HG03135 (cell line): ENCODE results near the gene EPB41L3.
"Not testable (repeated sequence)": the region's sequence is repeated elsewhere in the genome, so short reads cannot be mapped to it uniquely, and the experiment has no call there.

ENCODE experiments used
- ATAC-seq: cut with Tn5 transposase; IDR thresholded peaks from one replicate; pipeline ENCODE4 v1.9.1; 2021; ENCODE audit warnings: mild to moderate bottlenecking, moderate library complexity; ENCODE audit not compliant: unreplicated experiment

The EPB41L3 gene

DNA sequence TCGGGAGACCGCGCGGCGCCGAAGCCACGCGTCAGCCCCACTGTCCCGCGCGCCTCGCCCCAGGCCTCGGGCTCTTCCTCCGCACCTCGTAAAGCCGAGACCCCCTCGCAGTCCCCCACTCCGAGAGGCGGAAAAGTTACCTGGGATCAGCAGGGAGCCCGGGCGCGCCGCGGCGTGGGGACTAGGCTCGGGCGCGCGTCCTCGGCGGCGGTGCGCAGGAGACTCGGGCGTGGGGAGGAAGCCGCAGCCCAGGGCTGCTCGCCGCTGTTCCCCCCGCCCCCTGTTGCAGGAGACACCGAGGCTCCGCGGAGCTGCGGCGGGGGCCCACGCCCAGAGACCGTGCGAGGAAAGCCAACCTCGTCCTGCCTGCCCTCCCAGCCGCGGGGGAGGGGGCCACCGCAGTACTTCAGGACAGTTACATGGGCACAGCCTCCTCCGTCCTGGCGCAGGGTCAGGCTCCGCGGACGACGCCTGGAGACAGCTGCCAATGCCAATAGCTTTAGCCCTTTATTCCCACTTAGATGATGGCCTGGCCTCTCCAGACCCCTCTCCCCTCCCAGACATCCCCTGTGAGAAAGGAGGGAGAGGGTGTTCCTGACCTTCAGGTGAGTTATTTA, at the start of gene EPB41L3:
EPB41L3 (minus strand) TSS at position 225 of the 617 bp plus-strand sequence. CDS start 54,814 bp downstream, outside the sequence.
- no peak for ATAC-seq

GRCh38 chr18:5588529-5588928, 44.7 kb upstream of the EPB41L3 start:
- ATAC-seq, result no peak

GRCh38 chr18:5585653-5586052, 41.9 kb upstream of the EPB41L3 start:
- no peak for ATAC-seq

DNA sequence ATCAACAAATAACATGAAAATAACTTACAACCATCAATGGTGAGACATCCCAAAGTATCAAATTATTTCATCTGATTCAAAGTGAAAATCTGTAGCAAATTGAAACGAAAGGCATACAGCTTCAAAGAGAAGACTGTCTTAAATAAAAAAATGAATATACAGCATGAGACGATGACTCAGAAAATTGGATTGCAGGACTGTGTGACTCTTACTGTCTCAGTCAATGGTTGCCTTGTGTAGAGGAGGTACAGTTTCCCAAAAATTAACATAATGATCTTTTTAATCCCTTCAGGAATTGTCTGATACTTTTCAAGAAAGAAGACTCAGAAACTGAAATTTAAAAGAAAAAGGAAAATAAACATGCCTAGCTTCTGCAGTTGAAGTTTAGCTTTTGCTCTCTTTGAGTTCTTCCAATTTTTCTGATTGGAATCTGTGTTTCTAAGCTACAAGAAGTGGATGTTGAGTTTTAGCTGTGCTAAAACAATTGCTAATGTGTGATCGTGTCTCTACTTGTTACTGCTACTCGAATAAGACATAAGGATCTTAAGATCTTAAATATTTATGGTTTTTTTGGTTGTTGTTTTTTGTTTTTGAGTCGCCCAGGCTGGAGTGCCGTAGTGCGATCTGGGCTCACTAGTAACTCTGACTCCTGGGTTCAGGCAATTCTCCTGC, 41.1 kb upstream of the EPB41L3 start:
- no peak for ATAC-seq

DNA sequence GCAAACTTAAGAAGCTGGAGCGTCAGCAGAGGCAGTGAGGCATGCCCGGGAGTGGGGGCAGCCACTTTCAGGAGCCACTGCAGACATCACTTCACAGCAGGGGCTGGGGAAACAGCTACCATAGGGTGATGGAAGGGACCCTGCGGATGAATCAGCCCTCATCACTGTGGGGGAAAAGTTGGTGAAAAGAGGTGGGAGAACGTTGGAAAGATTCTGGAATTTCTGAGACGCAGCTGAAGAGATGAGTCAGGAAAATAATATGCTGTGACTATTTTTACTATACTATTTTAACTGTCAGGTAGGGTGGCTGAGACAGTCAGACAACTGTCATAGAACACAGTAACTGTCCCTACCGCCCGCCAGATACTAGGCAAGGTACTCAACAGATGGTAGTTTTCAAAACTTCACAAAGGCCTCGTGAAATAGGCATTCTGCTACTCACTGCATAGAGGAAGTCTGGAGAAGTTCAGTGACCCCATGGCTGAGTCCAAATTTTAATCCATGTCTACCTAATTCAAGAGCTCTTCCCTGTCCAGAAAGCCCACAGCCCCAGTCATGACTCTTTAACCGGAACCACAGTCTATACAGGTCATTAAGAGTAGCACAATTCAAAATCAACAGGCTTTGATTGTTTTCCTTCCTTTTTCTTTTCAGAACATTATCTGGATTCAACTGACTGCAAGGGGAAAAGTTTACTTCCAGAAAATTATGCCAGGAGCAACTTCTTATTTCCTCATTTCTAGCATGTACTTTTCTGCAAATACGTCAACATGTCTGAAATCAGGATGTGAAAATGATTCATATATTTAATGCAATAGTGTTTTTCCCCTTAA, 39.3 kb upstream of the EPB41L3 start:
- no peak for ATAC-seq

DNA sequence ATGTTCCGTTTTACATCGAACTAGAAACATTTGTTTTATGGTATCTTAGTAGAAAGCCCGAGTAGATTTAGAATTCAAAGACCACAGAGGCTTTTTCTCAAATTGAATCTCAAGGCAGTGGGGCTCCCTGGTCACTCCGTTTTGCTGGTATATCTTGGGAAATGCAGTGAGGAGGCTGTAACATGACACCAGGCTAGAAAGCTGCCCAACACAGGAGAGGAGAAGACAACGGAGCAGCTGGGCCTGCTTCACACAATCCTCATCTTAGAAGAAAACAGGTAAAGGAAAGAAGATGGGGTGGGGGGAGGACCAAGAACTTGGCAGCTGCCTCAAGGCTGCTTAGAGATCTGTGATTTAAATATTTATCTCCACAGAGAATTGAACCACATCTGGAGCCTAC, 38.3 kb upstream of the EPB41L3 start:
- ATAC-seq, result no peak

GRCh38 chr18:5574843-5575242, 31.0 kb upstream of the EPB41L3 start:
- ATAC-seq, result no peak

DNA sequence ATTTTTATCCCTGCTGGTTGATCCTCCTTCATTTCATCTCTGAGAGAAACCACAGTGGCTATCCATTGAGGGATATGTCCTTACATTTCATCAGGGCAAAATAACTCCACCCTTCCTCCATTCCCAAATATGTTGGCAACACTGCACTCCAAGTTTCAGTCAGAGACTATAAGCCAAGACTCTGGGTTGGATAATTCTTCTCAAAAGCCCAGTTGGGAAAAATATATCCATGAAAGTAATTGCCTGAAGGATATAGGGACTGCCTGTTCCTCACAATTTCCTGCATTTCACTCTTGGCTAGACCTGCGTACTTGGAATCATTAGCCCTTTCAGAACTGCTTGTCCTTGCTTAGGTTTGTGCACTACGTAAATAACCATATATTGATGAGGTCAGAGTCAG, 27.9 kb upstream of the EPB41L3 start:
- no peak for ATAC-seq

DNA sequence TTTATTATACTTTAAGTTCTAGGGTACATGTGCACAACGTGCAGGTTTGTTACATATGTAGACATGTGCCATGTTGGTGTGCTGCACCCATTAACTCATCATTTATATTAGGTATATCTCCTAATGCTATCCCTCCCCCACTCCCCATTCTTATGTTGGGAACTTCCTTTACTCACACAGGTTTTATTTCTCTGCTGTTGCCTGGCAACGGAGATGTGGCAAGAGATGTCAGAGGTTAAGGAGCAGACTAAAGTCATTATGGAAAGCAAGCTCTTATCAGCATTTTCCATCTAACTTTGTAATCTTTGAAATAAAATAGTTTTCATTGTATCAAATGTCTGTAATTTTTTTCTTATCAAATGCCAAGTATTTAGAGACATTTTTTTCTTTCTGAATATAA, 26.8 kb upstream of the EPB41L3 start:
- ATAC-seq, result not testable (repeated sequence)

- no peak for ATAC-seq
Measured at GRCh38 chr18:5568416-5568815, 24.6 kb upstream of the EPB41L3 start.

- ATAC-seq, result no peak
Measured at GRCh38 chr18:5558851-5559250, 15.1 kb upstream of the EPB41L3 start.

- no peak for ATAC-seq
Measured at GRCh38 chr18:5556310-5556974, 12.6 kb upstream of the EPB41L3 start.

- no peak for ATAC-seq
Measured at GRCh38 chr18:5554629-5555028, 10.8 kb upstream of the EPB41L3 start.

DNA sequence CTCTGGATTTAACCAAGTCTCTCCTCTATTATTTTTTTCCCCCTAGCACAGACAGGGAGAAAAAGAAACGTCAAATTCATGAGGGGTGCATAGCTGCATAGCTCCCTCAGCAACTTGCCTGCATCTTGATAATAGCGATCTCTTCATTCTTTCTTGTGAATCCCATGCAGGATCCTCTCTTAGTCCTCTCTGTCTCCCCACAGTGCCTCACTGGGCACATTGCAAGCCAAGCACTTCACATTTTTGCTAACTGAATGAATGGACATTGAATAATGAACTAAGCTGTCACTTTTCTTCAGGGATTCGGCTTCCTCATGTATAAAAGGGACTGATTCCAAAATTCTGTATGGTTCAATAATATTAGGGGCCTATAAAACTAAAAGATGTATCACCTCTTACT, 2.9 kb upstream of the EPB41L3 start:
- ATAC-seq, result no peak

GRCh38 chr18:5543036-5543680, 639 bp downstream of the EPB41L3 start:
- ATAC-seq, result no peak

- no peak for ATAC-seq
Measured at GRCh38 chr18:5542515-5543035, 1.2 kb downstream of the EPB41L3 start.

- ATAC-seq, result no peak
Measured at GRCh38 chr18:5541644-5542043, 2.2 kb downstream of the EPB41L3 start.

DNA sequence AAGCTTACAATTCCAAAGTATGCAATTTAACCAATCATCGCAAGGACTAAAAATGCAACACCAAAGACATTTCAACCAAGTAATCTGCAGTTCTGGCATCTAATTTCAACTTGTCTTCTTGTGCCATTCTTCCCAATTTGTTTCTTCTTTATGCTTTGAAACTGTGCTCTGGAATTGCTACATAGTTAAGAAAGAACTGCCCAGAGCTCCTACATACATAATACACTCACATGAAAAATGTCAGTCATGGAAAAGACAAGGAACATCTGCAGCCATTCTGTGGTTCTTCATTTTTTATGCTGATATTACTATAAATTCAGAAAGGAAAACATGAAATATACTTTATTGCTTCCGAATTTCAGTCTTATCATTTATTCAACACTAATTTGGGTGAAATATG, 4.4 kb downstream of the EPB41L3 start:
- ATAC-seq, result no peak

- no peak for ATAC-seq
Measured at GRCh38 chr18:5538544-5538943, 5.3 kb downstream of the EPB41L3 start.

DNA sequence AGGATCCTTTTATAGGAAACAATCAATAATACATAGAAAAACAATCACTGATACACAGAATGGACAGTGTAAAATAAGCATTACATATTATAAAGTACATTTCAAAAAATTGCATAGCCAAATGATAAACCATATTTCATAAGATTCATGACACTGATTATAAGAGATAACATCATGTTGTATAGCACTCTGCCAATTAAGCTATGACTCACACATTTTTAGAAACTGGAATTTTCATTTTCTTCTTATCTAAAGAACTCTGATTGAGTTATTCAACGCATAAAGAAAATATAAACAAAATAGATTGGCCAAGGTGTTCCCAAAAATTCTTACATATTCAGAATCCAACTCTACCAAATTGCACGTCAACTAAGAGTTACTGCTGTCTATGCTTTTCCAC, 5.9 kb downstream of the EPB41L3 start:
- ATAC-seq, result no peak

DNA sequence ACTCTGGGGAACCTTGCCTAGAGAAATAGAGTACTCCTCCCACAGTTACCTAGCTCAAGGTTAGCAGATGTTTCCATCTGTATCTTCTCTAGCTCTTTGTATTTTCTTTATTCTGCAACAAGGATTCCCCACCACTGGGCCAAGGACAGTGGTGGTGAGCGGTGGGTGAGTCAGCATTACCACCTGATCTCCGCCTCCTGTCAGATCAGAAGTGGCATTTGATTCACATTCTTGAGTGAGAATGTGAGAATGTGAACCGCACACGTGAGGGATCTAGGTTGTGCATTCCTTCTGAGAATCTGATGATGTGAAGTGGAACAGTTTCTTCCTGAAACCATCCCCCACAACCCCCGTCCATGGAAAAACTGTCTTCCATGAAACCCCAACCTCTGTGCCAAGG, 9.0 kb downstream of the EPB41L3 start:
- no peak for ATAC-seq
